GM18517 (cell line): Measurements from ENCODE around the gene ASMTL.

Experiments
- ATAC-seq: cut with Tn5 transposase; IDR thresholded peaks from one replicate; pipeline ENCODE4 v1.9.1; 2021; ENCODE audit warnings: mild to moderate bottlenecking, moderate library complexity; ENCODE audit not compliant: unreplicated experiment

The ASMTL gene

DNA sequence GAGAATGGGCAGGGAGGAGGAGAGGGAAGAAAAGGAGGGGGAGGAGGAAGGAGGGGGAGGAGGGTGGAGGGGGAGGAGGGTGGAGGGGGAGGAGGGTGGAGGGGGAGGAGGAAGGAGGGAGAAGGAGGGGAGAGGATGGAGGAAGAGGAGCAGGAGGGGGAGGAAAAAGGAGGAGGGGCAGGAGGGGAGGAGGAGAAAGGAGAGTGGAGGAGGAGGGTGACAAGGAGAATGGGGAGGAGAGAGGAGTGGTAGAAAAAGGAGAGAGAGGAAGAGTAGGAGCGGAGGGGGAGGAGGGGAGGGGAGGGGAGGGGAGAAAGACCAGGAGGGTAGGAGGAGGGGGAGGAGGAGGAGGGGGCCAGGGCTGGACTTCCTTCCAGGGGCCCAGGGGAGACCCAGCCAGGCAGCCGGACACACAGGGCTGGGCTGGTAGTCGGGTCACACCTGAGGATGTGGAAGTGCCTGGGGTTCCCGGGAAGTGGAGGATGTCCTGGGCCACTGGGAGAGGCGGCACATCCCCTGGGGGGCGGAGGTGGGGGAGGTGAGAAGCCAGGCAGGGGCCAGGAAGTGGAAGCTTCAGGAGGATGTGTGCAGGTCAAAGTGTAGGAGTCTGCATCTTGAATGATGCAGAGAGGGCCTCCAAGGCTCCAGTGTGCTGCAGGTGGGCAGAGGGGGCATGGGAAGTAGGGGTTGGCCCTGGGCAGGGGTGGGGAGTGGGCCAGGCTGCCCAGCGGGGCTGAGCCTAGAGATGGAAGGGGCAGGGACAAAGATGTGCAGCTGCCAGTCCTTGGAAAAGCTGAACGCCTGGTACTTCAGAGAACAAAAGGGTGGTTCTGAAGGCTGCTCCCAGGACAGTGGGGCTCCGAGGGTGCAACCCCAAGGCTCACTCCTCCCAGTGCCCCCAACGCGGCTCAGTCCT is 97.3 kb downstream of the ASMTL start:
- no peak for ATAC-seq

- ATAC-seq: no peak
Observed at GRCh38 chrX:1354036-1355019, 98.4 kb downstream of the ASMTL start.
